ENCODE measurements around the gene ARRB1. TPM values are rescaled to one million over a fixed set of nuclear protein-coding genes. Genes with fewer than 3 reads are reported as not detected.
A peak's percentile ranks its signal among the peaks of the same experiment; 100 is the strongest.

Gene ARRB1
- total RNA-seq, 1 experiment from 2014 or later: 44.6 TPM

GRCh38 chr11:75330291-75330690 is 21.2 kb downstream of the ARRB1 start:
- in situ Hi-C loops (cut with HindIII; ENCODE audit: low sequenced_read_pairs): no loop called here
- no peak for DNase-seq (ENCODE audit: low spot score)

GRCh38 chr11:75328426-75329277 is 22.8 kb downstream of the ARRB1 start:
- DNase-seq (ENCODE audit: low spot score): peak; percentile 90
- in situ Hi-C loops (cut with HindIII; ENCODE audit: low sequenced_read_pairs): no loop called here

DNA sequence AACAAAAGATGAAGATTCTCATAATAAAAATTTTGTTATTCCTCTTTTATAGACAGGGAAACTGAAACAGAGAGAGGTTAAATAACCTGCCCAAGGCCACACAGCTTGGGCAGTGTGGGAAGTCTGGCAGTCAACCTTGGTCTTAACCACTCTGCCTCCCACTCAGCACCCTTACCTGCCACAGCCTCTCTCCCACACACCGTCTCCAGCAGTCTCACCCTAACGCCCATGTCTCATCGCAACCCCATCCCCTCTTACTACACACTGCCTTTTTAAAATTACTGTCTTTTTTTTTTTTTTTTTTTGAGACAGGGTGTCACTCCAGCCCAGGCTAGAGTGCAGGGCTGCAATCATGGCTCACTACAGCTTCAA is 25.0 kb downstream of the ARRB1 start:
- in situ Hi-C loops (cut with HindIII; ENCODE audit: low sequenced_read_pairs): no loop called here
- no peak for DNase-seq (ENCODE audit: low spot score)

DNA sequence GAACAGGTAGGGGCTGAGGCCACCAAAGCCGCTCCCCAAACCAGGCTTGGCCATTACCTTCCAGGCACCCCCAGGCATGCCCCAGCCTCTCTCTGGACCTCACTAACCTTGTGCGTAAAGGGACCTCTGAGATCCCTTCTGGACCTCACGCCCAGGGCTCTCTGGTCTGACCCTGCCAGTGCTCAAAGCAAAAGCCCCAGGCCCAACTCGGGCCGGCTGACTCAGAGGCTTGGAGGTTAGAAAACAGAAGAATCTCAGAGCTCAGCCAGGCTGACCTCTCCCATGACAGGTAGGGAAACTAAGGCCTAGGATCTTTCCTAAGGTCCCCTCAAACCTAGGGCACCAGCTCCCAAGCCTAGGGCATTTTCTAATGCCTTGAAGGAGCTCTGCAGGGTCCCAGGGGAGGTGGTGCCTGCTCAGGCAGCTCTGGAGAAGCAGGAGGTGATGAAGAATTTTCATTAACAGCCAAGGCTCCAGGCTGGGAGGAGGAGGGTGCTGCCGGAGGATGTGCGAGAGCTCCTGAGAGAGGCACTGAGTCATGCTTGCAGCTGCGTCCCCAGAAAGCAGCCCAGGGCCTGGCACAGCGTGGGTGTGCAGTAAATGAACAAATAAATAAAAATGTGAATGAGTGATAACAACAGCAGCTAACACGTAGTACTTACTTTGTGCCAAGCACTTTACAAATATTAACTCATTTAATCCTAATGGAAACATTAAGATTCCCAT is 25.6 kb downstream of the ARRB1 start:
- no peak for DNase-seq (ENCODE audit: low spot score)
- in situ Hi-C loops (cut with HindIII; ENCODE audit: low sequenced_read_pairs): no loop called here

DNA sequence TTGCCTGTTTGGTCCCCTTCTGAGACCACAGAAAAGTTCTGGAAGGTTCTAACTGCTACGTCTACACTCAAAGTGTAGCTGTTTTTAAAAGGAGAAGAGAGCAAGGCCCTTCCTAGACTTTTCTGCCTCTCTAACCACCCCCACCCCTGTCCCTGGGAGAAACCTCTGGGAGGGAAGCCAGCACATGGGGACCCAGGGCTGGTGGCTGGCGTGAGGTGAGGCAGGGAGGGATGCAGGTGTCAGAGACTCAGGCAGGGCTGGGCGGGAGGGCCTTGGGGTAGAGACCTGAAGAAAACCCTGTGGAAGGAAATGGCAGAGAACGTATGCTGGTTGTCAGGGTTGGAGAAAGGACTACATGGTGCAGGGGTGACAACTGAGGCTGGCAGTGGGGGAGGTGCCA is 26.7 kb downstream of the ARRB1 start:
- DNase-seq (ENCODE audit: low spot score): no peak
- in situ Hi-C loops (cut with HindIII; ENCODE audit: low sequenced_read_pairs): no loop called here

DNA sequence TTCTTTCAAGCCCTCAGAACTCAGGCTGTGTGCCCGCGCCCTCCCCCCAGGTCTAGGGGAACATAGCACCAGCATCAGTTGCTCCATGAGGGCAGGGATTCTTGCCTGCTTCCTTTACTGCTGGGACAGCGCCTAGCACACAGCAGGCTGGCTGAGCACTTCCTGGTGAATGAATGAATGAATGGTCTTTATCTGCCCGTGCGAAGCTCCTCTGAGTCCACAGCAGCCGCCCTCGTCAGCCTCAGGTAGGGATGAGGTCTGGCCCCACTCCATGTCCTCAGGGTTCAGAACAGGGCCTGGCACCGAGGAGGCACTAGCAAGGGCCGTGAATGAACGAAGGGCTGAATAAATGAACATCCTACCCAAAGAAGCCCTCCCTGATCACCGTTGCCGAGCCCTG is 27.3 kb downstream of the ARRB1 start:
- in situ Hi-C loops (cut with HindIII; ENCODE audit: low sequenced_read_pairs): no loop called here
- DNase-seq (ENCODE audit: low spot score): no peak

GRCh38 chr11:75323609-75324008 is 27.9 kb downstream of the ARRB1 start:
- in situ Hi-C loops (cut with HindIII; ENCODE audit: low sequenced_read_pairs): no loop called here

GRCh38 chr11:75320643-75321042 is 30.8 kb downstream of the ARRB1 start:
- DNase-seq (ENCODE audit: low spot score): no peak
- in situ Hi-C loops (cut with HindIII; ENCODE audit: low sequenced_read_pairs): no loop called here

More at GRCh38 chr11:75323609-75324008, 27.9 kb downstream of the ARRB1 start:
- no peak for DNase-seq (ENCODE audit: low spot score)

DNA sequence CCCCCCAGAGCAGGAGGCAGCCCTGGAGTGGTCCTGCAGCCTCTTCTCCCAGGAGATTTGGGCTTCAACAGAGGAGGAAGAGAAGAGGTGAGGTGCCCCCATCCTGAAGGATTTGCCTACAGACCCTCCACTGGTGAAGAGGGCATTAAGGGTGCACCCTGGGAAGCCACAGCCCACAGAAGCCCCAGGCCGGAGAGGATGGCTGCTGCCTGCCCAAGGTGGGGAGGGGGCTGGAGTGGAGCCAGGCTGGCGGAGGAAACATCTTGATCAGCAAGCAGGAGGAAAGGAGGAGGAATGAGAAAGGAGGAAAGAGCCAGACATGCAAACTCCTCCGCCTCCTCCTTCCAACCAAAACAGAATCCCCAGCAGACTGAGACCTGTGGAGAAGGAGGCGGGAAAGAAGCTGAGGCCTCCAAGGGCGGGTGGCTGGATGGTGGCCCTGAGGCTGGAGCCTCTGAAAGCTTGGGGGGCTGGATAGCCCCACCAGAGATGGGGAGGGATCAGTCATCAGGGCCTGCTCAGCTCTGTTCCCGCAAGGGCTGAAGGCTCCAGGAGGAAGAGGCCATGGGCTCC is 31.3 kb downstream of the ARRB1 start:
- in situ Hi-C loops (cut with HindIII; ENCODE audit: low sequenced_read_pairs): no loop called here
- no peak for DNase-seq (ENCODE audit: low spot score)

DNA sequence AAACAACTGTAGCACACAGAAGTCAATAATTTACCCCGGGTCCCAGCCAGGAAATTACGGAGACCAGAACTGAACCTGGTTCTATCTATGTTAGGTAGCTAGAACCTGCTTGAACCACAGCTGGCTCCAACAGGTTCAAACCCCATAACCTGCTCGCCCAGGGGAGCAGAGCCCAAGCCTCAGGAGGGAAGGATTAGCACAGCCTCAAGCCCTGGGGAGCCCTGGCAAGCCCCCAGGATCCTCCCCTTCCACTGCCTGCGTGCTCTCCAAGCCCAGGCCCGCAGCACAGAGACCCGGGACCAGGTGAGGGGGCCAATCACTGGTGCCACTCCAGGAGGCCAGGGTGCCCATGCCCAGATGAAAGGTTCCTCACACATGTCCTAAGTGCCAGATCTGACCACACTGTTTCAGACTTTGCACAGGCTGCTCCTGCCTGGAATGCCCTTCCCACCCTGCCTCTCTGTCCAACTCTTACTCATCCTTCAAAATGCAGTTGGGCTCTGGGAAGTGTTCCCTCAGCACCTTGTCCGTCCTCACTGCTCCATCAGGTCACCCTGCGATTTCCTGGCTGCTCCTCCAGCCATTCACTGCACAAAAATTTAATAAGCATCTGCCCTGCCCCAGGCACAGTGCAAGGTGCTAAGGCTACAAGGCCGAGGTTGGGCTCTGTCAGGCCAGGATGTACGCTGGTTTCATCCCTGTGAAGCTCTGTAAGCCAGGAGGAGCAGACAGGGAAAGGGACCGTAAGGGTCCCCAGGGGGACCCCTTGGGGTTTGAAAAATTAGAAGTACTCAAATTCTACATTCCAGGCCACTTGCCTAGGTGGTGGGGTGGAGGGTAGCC is 32.2 kb downstream of the ARRB1 start:
- in situ Hi-C loops (cut with HindIII; ENCODE audit: low sequenced_read_pairs): no loop called here
- no peak for DNase-seq (ENCODE audit: low spot score)

DNA sequence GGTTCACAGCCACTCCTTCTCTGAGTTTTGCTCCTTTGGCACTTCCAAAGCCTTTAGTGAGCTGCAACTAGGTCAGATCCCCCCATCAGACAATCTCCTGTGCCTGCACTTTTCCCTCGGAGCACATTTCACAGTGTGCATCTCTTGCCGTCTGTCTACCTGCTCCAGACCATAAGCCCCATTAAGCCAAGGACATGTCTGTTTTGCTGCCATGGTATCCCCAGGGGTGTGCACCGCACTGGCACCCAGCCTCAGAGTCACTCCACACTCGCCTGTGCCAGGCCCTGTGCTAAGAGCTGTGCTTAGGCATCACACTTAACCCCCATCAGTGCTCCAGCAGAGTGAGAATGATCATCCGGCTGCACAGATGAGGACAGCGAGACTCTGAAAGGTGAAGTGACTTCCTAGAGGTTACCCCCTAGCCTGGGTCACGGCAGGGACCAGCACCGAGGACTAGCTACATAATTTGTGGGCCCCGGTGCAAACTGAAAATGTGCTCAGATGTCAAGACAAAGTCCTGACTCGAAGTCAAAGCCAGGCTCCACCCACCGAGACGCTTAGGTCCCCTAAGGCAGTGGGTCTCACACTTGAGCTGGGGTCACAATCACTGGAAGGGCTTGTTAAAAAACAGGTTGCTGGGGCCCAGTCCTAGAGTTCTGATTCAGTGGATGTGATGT is 33.9 kb downstream of the ARRB1 start:
- peak; percentile 91 for DNase-seq (ENCODE audit: low spot score)
- in situ Hi-C loops (cut with HindIII; ENCODE audit: low sequenced_read_pairs): no loop called here

- in situ Hi-C loops (cut with HindIII; ENCODE audit: low sequenced_read_pairs): no loop called here
- no peak for DNase-seq (ENCODE audit: low spot score)
These were observed 36.0 kb downstream of the ARRB1 start for GRCh38 chr11:75315439-75315805.

GRCh38 chr11:75314771-75315438 is 36.6 kb downstream of the ARRB1 start:
- in situ Hi-C loops (cut with HindIII; ENCODE audit: low sequenced_read_pairs): no loop called here
- DNase-seq (ENCODE audit: low spot score): no peak

GRCh38 chr11:75313513-75314272 is 37.8 kb downstream of the ARRB1 start:
- DNase-seq (ENCODE audit: low spot score): peak; percentile 53
- in situ Hi-C loops (cut with HindIII; ENCODE audit: low sequenced_read_pairs): no loop called here

- DNase-seq (ENCODE audit: low spot score): no peak
- in situ Hi-C loops (cut with HindIII; ENCODE audit: low sequenced_read_pairs): no loop called here
These were observed 39.1 kb downstream of the ARRB1 start for GRCh38 chr11:75312346-75312745.

GRCh38 chr11:75311858-75312288 is 39.6 kb downstream of the ARRB1 start:
- peak; percentile 74 for DNase-seq (ENCODE audit: low spot score)
- in situ Hi-C loops (cut with HindIII; ENCODE audit: low sequenced_read_pairs): no loop called here

GRCh38 chr11:75308986-75309385 is 42.5 kb downstream of the ARRB1 start:
- in situ Hi-C loops (cut with HindIII; ENCODE audit: low sequenced_read_pairs): no loop called here
- DNase-seq (ENCODE audit: low spot score): no peak

- no peak for DNase-seq (ENCODE audit: low spot score)
- in situ Hi-C loops (cut with HindIII; ENCODE audit: low sequenced_read_pairs): no loop called here
These were observed 43.3 kb downstream of the ARRB1 start for GRCh38 chr11:75308116-75308515.
